ENCODE measurements around the gene SLC43A3.

DNA sequence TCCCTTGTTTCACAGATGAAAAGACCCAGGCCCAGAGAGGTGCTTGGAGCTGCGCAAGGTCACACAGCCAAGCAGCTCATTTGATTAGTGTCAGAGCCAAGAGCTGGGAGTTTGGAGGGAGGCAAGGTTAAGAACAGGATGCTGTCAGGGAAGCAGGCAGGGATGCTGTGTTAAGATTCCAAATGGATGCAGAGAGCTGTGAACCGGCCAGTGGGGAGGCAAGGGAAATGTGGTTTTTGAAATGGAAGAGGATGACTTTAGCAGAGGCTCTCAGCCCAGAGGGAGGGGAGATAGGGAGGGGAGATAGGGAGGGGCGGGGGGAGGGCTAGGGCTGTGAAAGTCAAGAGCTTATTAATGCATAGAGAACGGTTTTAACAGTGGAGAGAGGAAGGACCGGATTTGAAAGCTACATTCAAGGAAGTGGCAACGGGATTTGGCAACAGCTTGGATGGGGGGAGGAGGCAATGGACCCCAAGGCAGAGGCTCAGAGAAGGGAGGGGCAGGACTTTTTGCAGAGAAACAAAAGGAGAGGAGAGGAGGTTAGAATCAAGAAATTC is 46.4 kb upstream of the SLC43A3 start:
- TF ChIP-seq, protein P1, sequence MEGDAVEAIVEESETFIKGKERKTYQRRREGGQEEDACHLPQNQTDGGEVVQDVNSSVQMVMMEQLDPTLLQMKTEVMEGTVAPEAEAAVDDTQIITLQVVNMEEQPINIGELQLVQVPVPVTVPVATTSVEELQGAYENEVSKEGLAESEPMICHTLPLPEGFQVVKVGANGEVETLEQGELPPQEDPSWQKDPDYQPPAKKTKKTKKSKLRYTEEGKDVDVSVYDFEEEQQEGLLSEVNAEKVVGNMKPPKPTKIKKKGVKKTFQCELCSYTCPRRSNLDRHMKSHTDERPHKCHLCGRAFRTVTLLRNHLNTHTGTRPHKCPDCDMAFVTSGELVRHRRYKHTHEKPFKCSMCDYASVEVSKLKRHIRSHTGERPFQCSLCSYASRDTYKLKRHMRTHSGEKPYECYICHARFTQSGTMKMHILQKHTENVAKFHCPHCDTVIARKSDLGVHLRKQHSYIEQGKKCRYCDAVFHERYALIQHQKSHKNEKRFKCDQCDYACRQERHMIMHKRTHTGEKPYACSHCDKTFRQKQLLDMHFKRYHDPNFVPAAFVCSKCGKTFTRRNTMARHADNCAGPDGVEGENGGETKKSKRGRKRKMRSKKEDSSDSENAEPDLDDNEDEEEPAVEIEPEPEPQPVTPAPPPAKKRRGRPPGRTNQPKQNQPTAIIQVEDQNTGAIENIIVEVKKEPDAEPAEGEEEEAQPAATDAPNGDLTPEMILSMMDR (IDR thresholded peaks at IDR 0.05) = no peak
- no peak for TF ChIP-seq POLR2A (IDR thresholded peaks at IDR 0.05)

All from body of pancreas (tissue), 4 donors.